HG02884 (cell line): ENCODE results near the gene ATXN10.

ENCODE experiments used
- ATAC-seq: cut with Tn5 transposase; IDR thresholded peaks from one replicate; pipeline ENCODE4 v1.9.1; 2021; ENCODE audit warnings: mild to moderate bottlenecking, moderate library complexity; ENCODE audit not compliant: unreplicated experiment

The ATXN10 gene

GRCh38 chr22:45845076-45845487, 173.4 kb downstream of the ATXN10 start:
- no peak for ATAC-seq

- no peak for ATAC-seq
These were observed 175.3 kb downstream of the ATXN10 start for GRCh38 chr22:45846952-45847351.

- no peak for ATAC-seq
These were observed 177.3 kb downstream of the ATXN10 start for GRCh38 chr22:45848904-45849303.

GRCh38 chr22:45852826-45853225, 181.2 kb downstream of the ATXN10 start:
- no peak for ATAC-seq

- no peak for ATAC-seq
These were observed 184.3 kb downstream of the ATXN10 start for GRCh38 chr22:45855961-45856360.

- ATAC-seq = no peak
These were observed 185.9 kb downstream of the ATXN10 start for GRCh38 chr22:45857519-45857918.

GRCh38 chr22:45859231-45860161, 187.9 kb downstream of the ATXN10 start:
- no peak for ATAC-seq

GRCh38 chr22:45860201-45860600, 188.6 kb downstream of the ATXN10 start:
- no peak for ATAC-seq

- ATAC-seq = no peak
These were observed 189.6 kb downstream of the ATXN10 start for GRCh38 chr22:45861259-45861658.

GRCh38 chr22:45863981-45864751, 192.5 kb downstream of the ATXN10 start:
- no peak for ATAC-seq

- ATAC-seq = no peak
These were observed 193.4 kb downstream of the ATXN10 start for GRCh38 chr22:45864959-45865476.

- no peak for ATAC-seq
These were observed 194.0 kb downstream of the ATXN10 start for GRCh38 chr22:45865561-45866125.

- ATAC-seq = no peak
These were observed 194.6 kb downstream of the ATXN10 start for GRCh38 chr22:45866126-45866645.

- ATAC-seq = no peak
These were observed 195.0 kb downstream of the ATXN10 start for GRCh38 chr22:45866646-45867117.

GRCh38 chr22:45867118-45867905, 195.7 kb downstream of the ATXN10 start:
- no peak for ATAC-seq

- ATAC-seq = no peak
These were observed 196.4 kb downstream of the ATXN10 start for GRCh38 chr22:45867906-45868555.

GRCh38 chr22:45868571-45869339, 197.1 kb downstream of the ATXN10 start:
- ATAC-seq = no peak

GRCh38 chr22:45869340-45869847, 197.8 kb downstream of the ATXN10 start:
- no peak for ATAC-seq

- ATAC-seq = no peak
These were observed 198.4 kb downstream of the ATXN10 start for GRCh38 chr22:45870011-45870410.
